OCI-LY1 (cell line): ENCODE data around the gene SLU7.

Experiments
- H2AFZ ChIP-seq: fragments of 200-600 bp; sonication (generic), shearing (Covaris generic); 2 replicates; pipeline ENCODE4 v1.6.0; 2014; ENCODE audit warnings: antibody characterized with exemption, mild to moderate bottlenecking, low read length
- H3F3A ChIP-seq: fragments of 200-600 bp; sonication (generic), shearing (Covaris generic); 2 replicates; pipeline ENCODE4 v1.6.0; 2014; ENCODE audit warnings: mild to moderate bottlenecking, antibody characterized with exemption, low read length, moderate library complexity; ENCODE audit not compliant: insufficient read depth
- H3K27ac ChIP-seq: fragments of 200-600 bp; sonication (generic); 2 replicates; pipeline ENCODE4 v1.5.1; 2014; ENCODE audit warnings: low read length, mixed run types, mild to moderate bottlenecking, low read depth; ENCODE audit not compliant: poor library complexity, severe bottlenecking
- H3K27me3 ChIP-seq: fragments of 200-600 bp; sonication (generic); 2 replicates; pipeline ENCODE4 v1.6.0; 2014; ENCODE audit warnings: antibody characterized with exemption, mild to moderate bottlenecking, low read length, moderate library complexity; ENCODE audit not compliant: insufficient read depth
- H3K36me3 ChIP-seq: fragments of 200-600 bp; sonication (generic); 2 replicates; pipeline ENCODE4 v1.6.1; 2014; ENCODE audit warnings: mild to moderate bottlenecking, antibody characterized with exemption, low read length, moderate library complexity, mixed read lengths; ENCODE audit not compliant: insufficient read depth
- H3K4me1 ChIP-seq: fragments of 200-600 bp; sonication (generic); 2 replicates; pipeline ENCODE4 v1.5.1; 2014; ENCODE audit warnings: mild to moderate bottlenecking, low read length, moderate library complexity; ENCODE audit not compliant: insufficient read depth, severe bottlenecking
- H3K4me2 ChIP-seq: fragments of 200-600 bp; sonication (generic), shearing (Covaris generic); 2 replicates; pipeline ENCODE4 v1.6.1; 2014; ENCODE audit warnings: low read length
- H3K4me3 ChIP-seq: fragments of 200-600 bp; sonication (generic); 2 replicates; pipeline ENCODE4 v1.5.1; 2014; ENCODE audit warnings: low read length, low read depth, mild to moderate bottlenecking, mixed read lengths; ENCODE audit not compliant: poor library complexity, severe bottlenecking
- H3K79me2 ChIP-seq: fragments of 200-600 bp; shearing (Covaris generic); 2 replicates; pipeline ENCODE4 v1.6.1; 2016; ENCODE audit warnings: mixed run types, low read length, mixed read lengths; ENCODE audit not compliant: insufficient read depth
- H3K9ac ChIP-seq: fragments of 200-600 bp; sonication (generic), shearing (Covaris generic); 2 replicates; pipeline ENCODE4 v1.6.1; 2014; ENCODE audit warnings: mild to moderate bottlenecking, low read length, mixed read lengths
- H3K9me2 ChIP-seq: fragments of 200-600 bp; sonication (generic), shearing (Covaris generic); 2 replicates; pipeline ENCODE4 v1.6.1; 2014; ENCODE audit warnings: low read depth, mild to moderate bottlenecking, low read length, mixed read lengths
- H3K9me3 ChIP-seq: fragments of 200-600 bp; shearing (Covaris generic); 2 replicates; pipeline ENCODE4 v1.6.1; 2014; ENCODE audit warnings: low read length, mixed read lengths
- H4K20me1 ChIP-seq: fragments of 200-600 bp; sonication (generic), shearing (Covaris generic); 2 replicates; pipeline ENCODE4 v1.6.0; 2016; ENCODE audit warnings: mild to moderate bottlenecking, low read length; ENCODE audit not compliant: insufficient read depth
- CTCF ChIP-seq: fragments of 200-600 bp; sonication (generic), shearing (Covaris generic); IDR thresholded peaks from 2 replicates; pipeline ENCODE4 v1.5.1; 2017; ENCODE audit warnings: mild to moderate bottlenecking, antibody characterized with exemption, low read length, moderate library complexity, mixed read lengths
- EZH2 ChIP-seq: fragments of 200-600 bp; sonication (generic), shearing (Covaris generic); IDR thresholded peaks from 2 replicates; pipeline ENCODE4 v1.8.0; 2017; ENCODE audit warnings: borderline replicate concordance, mixed run types, mild to moderate bottlenecking, antibody characterized with exemption, low read length, moderate library complexity, mixed read lengths

Gene SLU7

GRCh38 chr5:160375701-160376100, 43.2 kb downstream of the SLU7 start:
- no peaks in the 10 kb centered on the region for H3K9me2 ChIP-seq
- no peak overlapping the region for H3K9ac ChIP-seq
- H3K4me1 ChIP-seq: no peaks in the 10 kb centered on the region
- no peak overlapping the region for H3K4me2 ChIP-seq
- H3K27ac ChIP-seq: no peak overlapping the region
- H3K36me3 ChIP-seq: no peaks in the 10 kb centered on the region
- no peak overlapping the region for H2AFZ ChIP-seq
- no peak overlapping the region for H3K4me3 ChIP-seq
- no peaks in the 10 kb centered on the region for H4K20me1 ChIP-seq
- no peaks in the 10 kb centered on the region for H3F3A ChIP-seq
- no peaks in the 10 kb centered on the region for H3K79me2 ChIP-seq
- H3K9me3 ChIP-seq: no peaks in the 10 kb centered on the region
- no peaks in the 10 kb centered on the region for H3K27me3 ChIP-seq
- no peak for TF ChIP-seq CTCF
- TF ChIP-seq EZH2: no peak

GRCh38 chr5:160375166-160375565, 43.7 kb downstream of the SLU7 start:
- Histone ChIP-seq H3K27me3 (no peaks in the 10 kb centered on the region), H3K4me2 (no peak overlapping the region), H3K79me2 (no peaks in the 10 kb centered on the region), H3K9me2 (no peaks in the 10 kb centered on the region), H2AFZ (no peak overlapping the region), H3K4me1 (no peaks in the 10 kb centered on the region), H3F3A (no peaks in the 10 kb centered on the region), H3K4me3 (no peak overlapping the region), H3K36me3 (no peaks in the 10 kb centered on the region), H3K9me3 (no peaks in the 10 kb centered on the region), H3K27ac (no peak overlapping the region), H3K9ac (no peak overlapping the region), H4K20me1 (no peaks in the 10 kb centered on the region)
- TF ChIP-seq CTCF (no peak), EZH2 (no peak)

GRCh38 chr5:160371294-160371693, 47.6 kb downstream of the SLU7 start:
- no peaks in the 10 kb centered on the region for H4K20me1 ChIP-seq
- H3K27me3 ChIP-seq: no peaks in the 10 kb centered on the region
- H3K9me3 ChIP-seq: no peaks in the 10 kb centered on the region
- no peaks in the 10 kb centered on the region for H3K36me3 ChIP-seq
- no peak overlapping the region for H3K4me3 ChIP-seq
- no peak overlapping the region for H3K4me2 ChIP-seq
- H3K9me2 ChIP-seq: no peaks in the 10 kb centered on the region
- H3K9ac ChIP-seq: no peak overlapping the region
- H3K4me1 ChIP-seq: no peaks in the 10 kb centered on the region
- H2AFZ ChIP-seq: no peak overlapping the region
- no peaks in the 10 kb centered on the region for H3F3A ChIP-seq
- no peak for TF ChIP-seq EZH2
- TF ChIP-seq CTCF: no peak
- no peak overlapping the region for H3K27ac ChIP-seq
- H3K79me2 ChIP-seq: no peaks in the 10 kb centered on the region
